ENCODE data around the gene PAK6.

PAK6 gene

GRCh38 chr15:40238532-40239403, at the start of gene PAK6:
Gene PAK6, plus strand, starts transcription at chr15:40239063. Its CDS starts 25,723 bp downstream, at chr15:40264786.
- DNase-seq, result no peak

DNA sequence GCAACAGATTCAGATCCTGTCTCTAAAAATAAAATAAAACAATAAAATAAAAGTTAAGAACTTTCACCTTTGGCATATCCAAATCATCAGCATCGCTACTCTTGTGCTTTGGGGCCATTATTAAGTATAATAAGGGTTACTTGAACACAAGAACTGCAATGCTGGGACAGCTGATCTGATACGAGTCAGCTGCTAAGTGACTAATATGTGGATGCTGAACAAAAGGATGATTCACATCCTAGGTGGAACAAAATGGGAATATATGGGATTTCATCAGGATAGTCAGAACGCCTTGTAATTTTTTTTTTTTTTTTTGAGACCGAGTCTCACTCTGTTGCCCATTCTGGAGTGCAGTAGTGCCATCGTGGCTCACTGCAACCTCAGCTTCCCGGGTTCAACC, 48.3 kb upstream of the PAK6 start:
- DNase-seq, result no peak

DNA sequence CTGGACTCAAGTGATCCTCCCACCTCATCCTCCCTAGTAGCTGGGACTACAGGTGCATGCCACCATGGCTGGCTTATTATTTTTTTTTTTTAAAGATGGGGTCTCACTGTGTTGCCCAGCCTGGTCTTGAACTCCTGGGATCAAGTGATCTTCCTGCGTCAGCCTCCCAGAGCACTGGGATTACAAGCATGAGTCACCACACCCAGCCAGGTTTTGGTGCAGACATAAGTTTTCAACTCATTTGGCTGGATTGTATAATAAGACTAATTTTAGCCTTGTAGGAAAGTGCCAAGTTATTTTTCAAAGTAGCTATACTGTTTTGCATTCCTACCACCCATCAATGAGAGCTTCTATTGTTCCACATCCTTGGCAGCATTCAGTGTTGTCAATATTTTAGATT, 45.9 kb upstream of the PAK6 start:
- no peak for DNase-seq

DNA sequence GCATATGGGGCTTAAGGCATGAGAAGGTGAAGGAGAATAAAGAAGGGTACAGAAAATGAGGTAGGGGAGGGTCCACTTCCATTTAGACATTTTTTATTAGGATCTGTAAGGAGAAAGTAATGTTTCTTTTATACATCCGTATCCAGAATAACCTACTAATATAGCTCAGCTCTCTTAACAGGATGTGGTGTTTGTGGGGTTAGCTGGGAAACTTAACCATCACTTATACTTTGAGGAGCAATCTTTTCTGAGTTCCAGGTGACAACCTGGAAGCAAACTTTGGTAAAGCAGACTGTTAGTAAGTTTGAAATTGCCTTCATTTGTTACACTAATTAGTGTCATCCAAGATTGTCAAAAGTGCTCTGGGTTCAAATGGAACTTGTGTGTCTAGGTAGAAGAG, 41.4 kb upstream of the PAK6 start:
- no peak for DNase-seq

- no peak for DNase-seq
These were observed 40.3 kb upstream of the PAK6 start for GRCh38 chr15:40198355-40199085.

- DNase-seq, result no peak
These were observed 34.8 kb upstream of the PAK6 start for GRCh38 chr15:40204100-40204499.

GRCh38 chr15:40217166-40217824, 21.6 kb upstream of the PAK6 start:
- peak in 1 of 2 experiments; percentile 47 for DNase-seq

DNA sequence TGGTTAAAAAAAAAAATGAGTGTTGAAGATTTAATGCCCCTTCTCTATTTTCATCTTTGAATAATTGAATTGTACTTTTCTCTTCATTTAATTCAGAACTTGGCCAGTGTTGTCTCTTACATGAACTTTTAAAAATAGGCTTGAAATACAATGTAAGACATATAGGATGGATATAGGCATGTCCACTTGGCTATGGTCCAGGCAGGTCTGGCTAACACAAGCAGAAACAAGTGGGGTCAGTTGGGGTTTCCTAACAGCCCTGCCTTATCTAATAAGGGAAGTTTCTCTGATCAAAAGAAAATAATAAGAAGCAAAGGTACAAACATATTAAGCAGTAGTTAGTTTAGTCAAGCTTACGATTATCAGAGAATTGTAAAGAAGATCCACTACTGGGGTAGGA, 19.1 kb upstream of the PAK6 start:
- no peak for DNase-seq

DNA sequence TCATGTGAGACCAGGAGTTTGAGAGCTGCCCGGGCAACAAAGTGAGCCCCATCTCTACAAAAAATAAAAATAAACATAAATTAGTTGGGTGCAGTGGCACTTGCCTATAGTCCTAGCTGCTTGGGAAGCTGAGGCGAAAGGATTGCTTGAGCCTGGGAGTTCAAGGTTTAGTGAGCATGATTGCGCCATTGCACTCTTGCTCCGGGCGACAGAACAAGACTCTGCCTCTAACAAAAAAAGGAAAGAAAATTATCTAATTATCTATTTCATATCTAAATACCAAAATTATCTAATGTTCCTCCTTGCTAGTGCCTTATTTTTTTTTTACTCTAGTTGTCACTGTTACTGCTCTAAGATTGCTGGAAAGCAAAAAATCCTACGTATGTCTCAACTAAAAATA, 16.7 kb upstream of the PAK6 start:
- DNase-seq, result no peak

GRCh38 chr15:40226736-40227135, 12.1 kb upstream of the PAK6 start:
- DNase-seq, result no peak

DNA sequence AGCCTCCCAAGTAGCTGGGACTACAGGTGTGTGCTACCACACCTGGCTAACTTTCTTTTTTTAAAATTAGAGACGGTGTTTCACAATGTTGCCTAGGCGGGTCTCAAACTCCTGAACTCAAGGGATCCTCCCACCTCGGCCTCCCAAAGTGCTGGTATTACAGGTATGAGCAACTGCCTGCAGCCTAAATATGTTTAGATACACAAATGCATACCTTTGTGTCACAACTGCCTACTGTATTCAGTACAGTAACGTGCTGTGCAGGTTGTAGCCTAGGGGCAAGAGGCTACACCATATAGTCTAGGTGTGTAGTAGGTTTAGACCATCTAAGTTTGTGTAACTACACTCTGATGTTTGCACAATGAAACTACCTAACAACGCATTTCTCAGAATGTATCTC, 9.5 kb upstream of the PAK6 start:
- no peak for DNase-seq

DNA sequence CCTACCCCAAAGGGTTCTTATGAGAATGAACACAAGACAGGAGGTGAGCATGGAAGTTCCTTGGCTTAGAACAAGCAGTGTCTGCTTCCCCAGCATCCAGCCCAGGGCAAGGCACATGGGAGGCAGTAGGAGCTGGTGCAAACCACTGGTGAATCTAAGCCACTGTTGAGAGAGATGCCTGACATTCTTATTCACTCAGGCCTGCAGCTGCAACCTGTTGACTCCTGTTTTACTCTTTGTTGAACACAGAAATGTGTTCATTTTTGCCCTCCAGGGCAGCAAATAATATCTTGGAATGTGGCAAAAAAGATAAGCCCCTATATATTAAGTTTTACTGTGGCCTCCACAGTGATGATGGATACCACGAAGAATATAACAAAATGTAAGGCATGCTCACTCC, 8.9 kb upstream of the PAK6 start:
- no peak for DNase-seq

DNA sequence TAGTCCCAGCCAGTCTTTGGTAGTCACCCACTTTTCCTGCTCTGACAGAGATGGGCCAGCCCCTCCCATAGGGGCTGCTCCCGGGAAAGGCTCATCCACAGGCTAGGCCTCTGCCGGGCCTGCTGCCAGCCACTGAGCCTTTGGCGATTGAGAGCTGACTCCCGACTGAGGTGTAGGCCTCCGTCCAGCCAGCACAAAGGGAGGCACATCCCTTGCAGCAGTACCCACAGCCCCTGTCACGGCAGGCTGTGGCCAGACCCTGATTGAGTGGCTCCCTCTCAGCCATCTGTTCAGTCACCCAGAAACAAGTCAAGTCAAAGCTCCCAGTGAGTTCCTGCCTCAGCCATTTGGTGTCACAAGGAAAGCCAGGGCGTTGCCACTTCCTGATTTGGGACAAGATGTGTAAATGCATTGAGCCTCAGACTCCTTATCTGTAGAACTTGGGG, 6.2 kb upstream of the PAK6 start:
- no peak for DNase-seq

DNA sequence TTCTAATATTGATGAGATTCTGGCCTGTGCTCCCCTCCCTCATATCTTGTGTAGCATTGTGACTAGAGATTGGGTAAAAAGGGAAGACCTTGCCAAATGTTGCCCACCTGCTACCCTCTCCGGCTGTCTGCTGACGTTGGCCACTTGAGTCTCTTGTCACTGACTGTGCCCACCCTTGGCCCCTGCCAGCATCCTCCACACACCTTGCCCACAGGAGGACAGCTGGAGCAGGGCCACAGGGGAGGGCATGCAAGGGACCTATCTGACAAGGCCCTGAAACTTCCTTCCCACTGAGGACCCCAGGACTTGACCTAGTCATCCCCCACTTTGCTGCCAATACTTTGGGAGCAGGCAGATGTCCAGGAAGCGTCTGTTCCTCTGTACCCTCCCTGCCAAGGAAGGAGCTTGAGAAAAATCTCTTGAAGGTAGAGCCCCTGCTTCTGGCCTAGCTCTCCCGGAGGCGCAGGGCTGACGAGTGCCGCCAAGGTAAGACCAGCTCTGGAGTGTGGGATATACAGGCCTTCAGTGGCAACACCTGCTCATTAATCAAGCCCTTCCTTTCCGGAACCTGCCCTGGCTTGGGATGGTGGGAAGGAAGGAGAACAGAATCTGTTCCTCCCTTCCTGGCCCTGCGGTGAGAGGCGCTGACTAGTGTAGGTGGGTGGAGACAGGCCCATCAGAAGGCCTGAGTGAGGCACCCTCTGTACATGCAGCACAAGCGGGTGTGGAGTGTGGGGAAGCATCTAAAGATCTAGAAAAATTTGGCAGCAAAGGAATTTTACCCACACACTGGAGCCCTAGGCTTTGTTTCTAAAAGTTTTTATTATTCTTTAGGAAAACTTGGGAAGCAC, 4.9 kb upstream of the PAK6 start:
- DNase-seq, result no peak

GRCh38 chr15:40234783-40235182, 4.1 kb upstream of the PAK6 start:
- no peak for DNase-seq

- no peak for DNase-seq
These were observed 3.5 kb upstream of the PAK6 start for GRCh38 chr15:40235201-40235885.

GRCh38 chr15:40239404-40239692, 485 bp downstream of the PAK6 start:
- no peak for DNase-seq

- no peak for DNase-seq
These were observed 1.1 kb downstream of the PAK6 start for GRCh38 chr15:40239693-40240618.

DNA sequence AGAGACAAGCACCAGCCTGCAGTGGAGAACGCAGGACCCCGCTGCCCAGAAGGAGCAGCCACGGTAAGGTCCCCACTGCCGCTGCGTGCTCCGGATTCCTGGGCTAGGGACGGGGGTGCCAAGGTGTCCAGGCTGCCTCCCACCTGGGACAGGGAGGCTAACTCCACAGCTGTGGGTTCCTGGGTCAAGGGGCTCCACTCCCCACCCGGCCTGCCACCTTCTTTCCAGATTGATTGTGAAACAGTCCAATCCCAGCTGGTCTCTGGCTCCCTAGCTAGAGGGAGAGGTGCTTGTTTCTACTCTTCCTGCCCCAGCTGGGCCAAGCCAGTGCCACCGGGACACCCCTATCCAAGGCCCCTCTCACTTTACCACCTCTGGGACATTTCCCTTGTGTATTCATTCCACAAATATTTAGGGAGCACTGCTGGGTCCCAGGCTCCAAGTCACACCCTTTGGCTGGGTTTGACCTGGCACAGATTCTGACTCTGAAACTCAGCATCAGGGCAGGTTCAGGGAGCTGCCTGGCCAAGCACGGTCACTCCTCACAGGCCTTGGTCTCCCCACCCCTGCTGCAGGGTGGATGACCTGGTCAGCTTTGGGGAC, 1.9 kb downstream of the PAK6 start:
- DNase-seq, result no peak
